Parathyroid adenoma (tissue), 2 donors: ENCODE measurements around the gene YLPM1.

Experiments
- H2AFZ ChIP-seq: fragments of 300-600 bp; sonication (generic); one replicate; pipeline ENCODE4 v1.7.0; 2017; ENCODE audit warnings: antibody characterized with exemption, mild to moderate bottlenecking
- H3K27ac ChIP-seq: fragments of 300-600 bp; sonication (generic); one replicate; pipeline ENCODE4 v1.7.0; 2017
- H3K27me3 ChIP-seq: fragments of 300-600 bp; sonication (generic); one replicate; pipeline ENCODE4 v1.7.0; 2017; ENCODE audit warnings: low read length; ENCODE audit not compliant: control insufficient read depth, insufficient read depth
- H3K36me3 ChIP-seq: fragments of 300-600 bp; sonication (generic); one replicate; pipeline ENCODE4 v1.7.0; 2017; ENCODE audit warnings: low read length; ENCODE audit not compliant: control insufficient read depth, insufficient read depth
- H3K4me1 ChIP-seq: fragments of 300-600 bp; sonication (generic); one replicate; pipeline ENCODE4 v1.7.0; 2017; ENCODE audit warnings: control low read depth
- H3K4me2 ChIP-seq: fragments of 300-600 bp; sonication (generic); one replicate; pipeline ENCODE4 v1.7.0; 2017; ENCODE audit warnings: low read length
- H3K4me3 ChIP-seq: fragments of 300-600 bp; sonication (generic); one replicate; pipeline ENCODE4 v1.7.0; 2017; ENCODE audit warnings: low read depth, low read length
- H3K79me2 ChIP-seq: fragments of 300-600 bp; sonication (generic); one replicate; pipeline ENCODE4 v1.7.0; 2017; ENCODE audit warnings: control low read depth
- H3K9ac ChIP-seq: fragments of 300-600 bp; sonication (generic); one replicate; pipeline ENCODE4 v1.7.0; 2017; ENCODE audit warnings: mild to moderate bottlenecking
- H3K9me3 ChIP-seq: fragments of 300-600 bp; sonication (generic); one replicate; pipeline ENCODE4 v1.7.0; 2017; ENCODE audit warnings: low read length; ENCODE audit not compliant: control insufficient read depth
- TF ChIP-seq, protein P1 (sequence below): fragments of 300-600 bp; sonication (generic); IDR thresholded peaks from one replicate; pipeline ENCODE4 v1.7.0; 2017; ENCODE audit warnings: antibody characterized with exemption, mild to moderate bottlenecking
- donor health status: primary hyperparathyroidism.

YLPM1 gene

DNA sequence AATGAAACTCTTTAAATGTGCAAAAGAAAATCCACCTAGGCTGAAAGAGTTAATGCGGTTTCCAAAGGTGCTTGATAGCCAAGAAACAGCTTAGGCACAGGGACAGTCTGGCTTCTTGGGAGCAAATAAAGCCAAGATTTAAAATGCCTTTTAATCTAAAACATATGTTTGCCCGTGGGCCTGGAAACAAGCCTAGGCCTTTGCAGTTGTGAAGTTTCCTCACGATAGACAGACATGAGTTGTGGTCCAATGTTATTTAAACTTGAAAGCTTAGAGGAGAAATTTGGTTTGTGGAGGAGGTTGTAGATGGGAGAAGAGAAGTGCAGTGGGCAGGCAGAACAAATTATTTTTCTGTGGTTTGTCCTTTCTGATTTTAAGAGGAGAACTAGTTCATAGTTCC is 83.1 kb downstream of the YLPM1 start:
- Histone ChIP-seq H3K27me3 (no peaks in the 10 kb centered on the region), H3K4me2 (no peak overlapping the region), H3K79me2 (no peaks in the 10 kb centered on the region), H3K27ac (no peak overlapping the region), H2AFZ (no peak overlapping the region), H3K36me3 (no peaks in the 10 kb centered on the region), H3K9me3 (no peaks in the 10 kb centered on the region), H3K4me1 (no peaks in the 10 kb centered on the region), H3K4me3 (no peak overlapping the region), H3K9ac (no peak overlapping the region)
- TF ChIP-seq, protein P1, sequence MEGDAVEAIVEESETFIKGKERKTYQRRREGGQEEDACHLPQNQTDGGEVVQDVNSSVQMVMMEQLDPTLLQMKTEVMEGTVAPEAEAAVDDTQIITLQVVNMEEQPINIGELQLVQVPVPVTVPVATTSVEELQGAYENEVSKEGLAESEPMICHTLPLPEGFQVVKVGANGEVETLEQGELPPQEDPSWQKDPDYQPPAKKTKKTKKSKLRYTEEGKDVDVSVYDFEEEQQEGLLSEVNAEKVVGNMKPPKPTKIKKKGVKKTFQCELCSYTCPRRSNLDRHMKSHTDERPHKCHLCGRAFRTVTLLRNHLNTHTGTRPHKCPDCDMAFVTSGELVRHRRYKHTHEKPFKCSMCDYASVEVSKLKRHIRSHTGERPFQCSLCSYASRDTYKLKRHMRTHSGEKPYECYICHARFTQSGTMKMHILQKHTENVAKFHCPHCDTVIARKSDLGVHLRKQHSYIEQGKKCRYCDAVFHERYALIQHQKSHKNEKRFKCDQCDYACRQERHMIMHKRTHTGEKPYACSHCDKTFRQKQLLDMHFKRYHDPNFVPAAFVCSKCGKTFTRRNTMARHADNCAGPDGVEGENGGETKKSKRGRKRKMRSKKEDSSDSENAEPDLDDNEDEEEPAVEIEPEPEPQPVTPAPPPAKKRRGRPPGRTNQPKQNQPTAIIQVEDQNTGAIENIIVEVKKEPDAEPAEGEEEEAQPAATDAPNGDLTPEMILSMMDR, result no peak

DNA sequence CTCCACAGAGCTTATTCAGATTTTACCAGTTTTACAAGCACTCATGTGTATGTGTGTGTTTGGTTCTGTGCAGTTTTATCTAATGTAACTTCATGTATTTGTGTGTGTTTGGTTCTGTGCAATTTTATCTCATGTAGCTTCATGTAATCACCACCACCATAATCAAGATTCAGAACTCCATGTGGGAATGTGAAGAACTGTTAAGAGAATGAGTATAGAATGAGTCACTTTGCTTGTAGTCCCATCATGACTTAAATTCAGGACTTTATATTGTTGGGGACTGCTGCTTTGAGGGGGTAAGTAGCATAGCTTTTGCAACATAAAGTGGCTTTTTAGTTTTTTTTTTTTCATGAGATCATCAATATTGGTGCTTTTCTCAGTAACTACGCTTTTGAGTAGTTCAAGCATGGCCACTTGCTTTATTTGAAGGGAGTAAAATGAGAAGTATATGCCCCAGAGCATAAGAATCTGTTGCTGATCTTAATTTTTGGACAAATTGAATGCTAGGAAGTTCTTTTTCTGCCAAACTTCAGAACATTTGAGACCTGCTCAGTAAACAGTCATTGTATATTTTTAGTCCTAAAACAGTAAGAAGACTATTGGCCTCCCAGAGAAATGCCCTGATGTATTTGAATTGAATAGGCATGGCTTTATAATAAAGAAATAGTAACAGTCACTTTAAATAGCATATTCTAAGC is 84.0 kb downstream of the YLPM1 start:
- Histone ChIP-seq H2AFZ (no peak overlapping the region), H3K9ac (no peak overlapping the region), H3K4me1 (no peaks in the 10 kb centered on the region), H3K27ac (no peak overlapping the region), H3K9me3 (no peaks in the 10 kb centered on the region), H3K79me2 (no peaks in the 10 kb centered on the region), H3K4me2 (no peak overlapping the region), H3K4me3 (no peak overlapping the region), H3K36me3 (no peaks in the 10 kb centered on the region), H3K27me3 (no peaks in the 10 kb centered on the region)
- TF ChIP-seq, protein P1, result no peak

DNA sequence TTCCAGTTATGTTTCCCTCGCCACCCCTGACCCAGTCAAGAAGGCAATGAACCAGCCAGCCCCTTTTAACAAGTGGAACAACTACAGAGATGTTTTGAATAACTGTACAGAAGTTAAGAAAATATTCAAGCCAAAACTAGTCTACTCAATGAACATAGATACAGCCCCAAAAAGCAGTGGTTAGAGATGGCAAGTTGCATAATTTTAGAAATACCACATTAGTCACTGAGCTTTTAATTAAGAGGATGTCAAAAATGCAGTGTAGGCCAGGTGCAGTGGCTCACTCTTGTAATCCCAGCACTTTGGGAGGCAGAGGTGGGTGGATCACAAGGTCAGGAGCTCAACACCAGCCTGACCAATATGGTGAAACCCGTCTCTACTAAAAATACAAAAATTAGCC is 85.7 kb downstream of the YLPM1 start:
- H3K27ac ChIP-seq, result no peak overlapping the region

DNA sequence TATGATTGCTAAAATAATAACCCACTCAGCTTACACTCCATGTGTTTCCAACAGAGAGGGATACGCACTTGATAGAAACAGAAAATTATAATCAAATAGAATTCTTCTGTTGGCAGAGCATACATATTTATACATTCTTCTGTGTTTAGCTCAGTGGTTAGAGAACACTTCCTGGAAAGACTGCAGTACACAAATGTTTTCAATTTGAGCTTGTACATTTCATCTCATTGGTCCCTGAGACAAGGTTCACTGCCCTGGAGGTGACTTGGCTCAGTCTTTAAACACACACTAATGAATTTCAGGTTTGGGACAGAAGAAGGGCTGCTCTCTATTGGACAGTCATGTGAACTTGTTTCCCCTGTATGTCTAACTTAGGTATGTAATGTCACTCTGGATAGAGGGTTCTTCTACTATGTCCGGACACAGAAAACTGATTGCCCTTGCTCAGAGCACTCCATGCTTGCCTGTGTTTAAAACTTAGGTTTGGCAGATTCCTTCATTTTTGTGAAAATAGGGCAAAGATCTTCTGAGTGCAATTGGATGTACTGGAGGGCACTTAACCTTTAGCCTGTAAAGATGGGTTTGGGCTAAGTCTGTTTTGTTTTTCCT is 89.9 kb downstream of the YLPM1 start:
- H3K4me2 ChIP-seq, result no peak overlapping the region
- no peak overlapping the region for H3K4me3 ChIP-seq
- H3K79me2 ChIP-seq, result no peaks in the 10 kb centered on the region
- H3K27ac ChIP-seq, result no peak overlapping the region
- TF ChIP-seq, protein P1, result no peak
- H3K36me3 ChIP-seq, result no peaks in the 10 kb centered on the region
- H3K9ac ChIP-seq, result no peak overlapping the region
- H3K4me1 ChIP-seq, result no peaks in the 10 kb centered on the region
- H3K27me3 ChIP-seq, result no peaks in the 10 kb centered on the region
- no peaks in the 10 kb centered on the region for H3K9me3 ChIP-seq
- H2AFZ ChIP-seq, result no peak overlapping the region

More for the DNA sequence above, 85.7 kb downstream of the YLPM1 start:
- Histone ChIP-seq H3K4me2 (no peak overlapping the region), H3K9ac (no peak overlapping the region), H3K4me3 (no peak overlapping the region), H3K36me3 (no peaks in the 10 kb centered on the region), H3K9me3 (no peaks in the 10 kb centered on the region), H3K4me1 (no peaks in the 10 kb centered on the region), H3K79me2 (no peaks in the 10 kb centered on the region), H3K27me3 (no peaks in the 10 kb centered on the region), H2AFZ (no peak overlapping the region)
- TF ChIP-seq, protein P1, result no peak

DNA sequence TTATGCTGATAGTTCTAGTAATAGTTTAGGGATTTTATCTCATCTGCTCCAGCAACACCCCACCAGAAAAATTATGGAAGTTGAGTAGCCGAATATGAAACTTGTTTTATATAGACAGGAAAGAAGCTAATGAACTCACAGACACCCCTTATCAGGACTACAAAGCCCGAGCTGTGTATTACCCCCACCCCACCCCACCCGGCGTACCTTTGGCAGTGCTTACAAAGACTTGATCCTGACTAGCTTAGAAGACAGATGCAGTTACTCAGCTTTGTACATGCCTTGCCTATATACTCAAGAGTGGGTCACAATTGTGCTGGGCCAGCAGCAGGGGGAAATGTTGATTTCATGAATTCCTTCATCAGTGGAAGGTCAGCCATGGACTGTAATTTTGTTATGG is 90.5 kb downstream of the YLPM1 start:
- Histone ChIP-seq H3K9me3 (no peaks in the 10 kb centered on the region), H2AFZ (no peak overlapping the region), H3K27ac (no peak overlapping the region), H3K79me2 (no peaks in the 10 kb centered on the region), H3K4me3 (no peak overlapping the region), H3K4me1 (no peaks in the 10 kb centered on the region), H3K27me3 (no peaks in the 10 kb centered on the region), H3K4me2 (no peak overlapping the region), H3K9ac (no peak overlapping the region), H3K36me3 (no peaks in the 10 kb centered on the region)
- TF ChIP-seq, protein P1, result no peak
